Measurements from ENCODE around the gene CADM2. TPM values are rescaled to one million over a fixed set of nuclear protein-coding genes. Genes with fewer than 3 reads are reported as not detected.

The CADM2 gene
- total RNA-seq, 4 donors from 2014 or later, result 1.7 to 34.7 (median 7.9) TPM

DNA sequence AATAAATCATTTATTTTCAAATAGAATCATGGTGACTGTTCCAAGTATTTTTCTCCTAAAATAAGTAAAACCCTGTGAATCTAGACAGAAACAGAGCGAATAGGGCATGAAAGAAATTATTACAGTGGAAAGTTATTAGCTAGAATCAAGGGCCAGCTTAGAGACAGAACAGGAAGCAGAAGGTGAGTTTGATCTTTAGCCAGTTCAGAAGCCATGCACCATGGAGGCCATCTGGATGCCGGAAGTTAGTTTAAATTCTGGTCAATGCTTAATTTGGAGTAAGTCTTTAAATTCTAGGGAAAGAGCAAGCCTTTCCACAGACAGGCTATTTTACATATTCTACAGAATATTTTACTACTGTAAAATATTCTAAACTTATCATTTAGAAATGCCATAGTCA lies 574.8 kb downstream of the CADM2 start:
- TF ChIP-seq, protein P1, sequence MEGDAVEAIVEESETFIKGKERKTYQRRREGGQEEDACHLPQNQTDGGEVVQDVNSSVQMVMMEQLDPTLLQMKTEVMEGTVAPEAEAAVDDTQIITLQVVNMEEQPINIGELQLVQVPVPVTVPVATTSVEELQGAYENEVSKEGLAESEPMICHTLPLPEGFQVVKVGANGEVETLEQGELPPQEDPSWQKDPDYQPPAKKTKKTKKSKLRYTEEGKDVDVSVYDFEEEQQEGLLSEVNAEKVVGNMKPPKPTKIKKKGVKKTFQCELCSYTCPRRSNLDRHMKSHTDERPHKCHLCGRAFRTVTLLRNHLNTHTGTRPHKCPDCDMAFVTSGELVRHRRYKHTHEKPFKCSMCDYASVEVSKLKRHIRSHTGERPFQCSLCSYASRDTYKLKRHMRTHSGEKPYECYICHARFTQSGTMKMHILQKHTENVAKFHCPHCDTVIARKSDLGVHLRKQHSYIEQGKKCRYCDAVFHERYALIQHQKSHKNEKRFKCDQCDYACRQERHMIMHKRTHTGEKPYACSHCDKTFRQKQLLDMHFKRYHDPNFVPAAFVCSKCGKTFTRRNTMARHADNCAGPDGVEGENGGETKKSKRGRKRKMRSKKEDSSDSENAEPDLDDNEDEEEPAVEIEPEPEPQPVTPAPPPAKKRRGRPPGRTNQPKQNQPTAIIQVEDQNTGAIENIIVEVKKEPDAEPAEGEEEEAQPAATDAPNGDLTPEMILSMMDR (IDR thresholded peaks at IDR 0.05), result no peak
- DNase-seq (ENCODE audit: low spot score) (no peak), ATAC-seq (ENCODE audit: low FRiP score) (no peak)

DNA sequence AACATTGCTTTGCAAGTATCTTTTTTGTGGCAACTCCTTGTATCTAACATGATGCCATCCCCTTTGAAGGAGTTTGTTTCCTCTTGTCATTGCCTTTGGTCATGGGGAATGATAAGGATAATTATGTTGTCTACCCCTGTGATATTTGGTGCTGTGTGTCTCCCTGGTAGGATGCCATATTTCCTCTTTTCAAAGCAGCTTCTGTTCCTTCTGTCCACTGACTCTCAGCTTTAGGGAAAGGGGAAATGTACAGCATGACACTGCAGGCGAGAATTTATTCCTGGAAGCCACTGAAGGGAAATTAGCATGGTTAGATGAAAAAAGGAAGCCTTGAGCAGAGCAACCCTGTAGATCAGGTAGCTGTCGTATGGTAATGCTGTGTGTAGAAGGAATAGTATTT lies 576.7 kb downstream of the CADM2 start:
- DNase-seq (ENCODE audit: low spot score), result no peak
- ATAC-seq (ENCODE audit: low FRiP score), result no peak
- TF ChIP-seq, protein P1 (IDR thresholded peaks at IDR 0.05), result no peak

DNA sequence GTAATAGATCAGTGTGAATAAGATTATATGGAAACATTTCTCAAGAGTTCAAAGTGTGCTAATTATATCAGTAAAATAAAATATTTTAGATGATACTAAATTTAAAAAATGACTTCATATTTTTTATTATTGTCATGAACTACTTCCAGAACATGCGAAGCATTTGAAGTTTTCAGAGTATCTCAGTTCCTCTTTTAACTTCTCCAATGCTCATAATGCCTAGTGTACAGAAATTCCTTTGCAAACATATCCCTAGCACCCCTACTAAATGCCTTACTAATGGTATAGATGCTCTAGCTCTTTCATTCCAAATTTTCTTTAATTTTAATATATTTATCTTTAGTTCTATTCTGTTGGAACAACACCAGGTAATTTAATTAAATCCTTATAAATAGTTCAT lies 580.4 kb downstream of the CADM2 start:
- DNase-seq (ENCODE audit: low spot score), result no peak
- ATAC-seq (ENCODE audit: low FRiP score), result no peak
- TF ChIP-seq, protein P1 (IDR thresholded peaks at IDR 0.05), result no peak

DNA sequence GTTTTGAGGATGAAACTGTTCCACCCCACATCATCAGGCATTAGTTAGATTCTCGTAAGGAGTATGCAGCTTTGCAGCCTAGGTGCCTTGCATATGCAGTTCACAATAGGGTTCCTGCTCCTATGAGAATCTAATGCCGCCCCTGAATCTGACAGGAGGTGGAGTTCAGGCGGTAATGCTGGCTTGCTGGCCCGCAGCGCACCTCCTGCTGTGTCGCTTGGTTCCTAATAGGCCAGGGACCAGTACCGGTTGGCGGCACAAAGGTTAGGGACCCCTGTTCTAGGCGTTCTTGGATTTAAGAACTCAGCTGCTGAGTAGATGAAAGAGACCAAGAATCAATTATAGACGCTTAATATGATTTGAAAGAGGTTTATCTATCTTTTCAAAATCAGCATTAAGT lies 595.4 kb downstream of the CADM2 start:
- DNase-seq (ENCODE audit: low spot score), result no peak
- TF ChIP-seq, protein P1 (IDR thresholded peaks at IDR 0.05), result no peak
- no peak for ATAC-seq (ENCODE audit: low FRiP score)

DNA sequence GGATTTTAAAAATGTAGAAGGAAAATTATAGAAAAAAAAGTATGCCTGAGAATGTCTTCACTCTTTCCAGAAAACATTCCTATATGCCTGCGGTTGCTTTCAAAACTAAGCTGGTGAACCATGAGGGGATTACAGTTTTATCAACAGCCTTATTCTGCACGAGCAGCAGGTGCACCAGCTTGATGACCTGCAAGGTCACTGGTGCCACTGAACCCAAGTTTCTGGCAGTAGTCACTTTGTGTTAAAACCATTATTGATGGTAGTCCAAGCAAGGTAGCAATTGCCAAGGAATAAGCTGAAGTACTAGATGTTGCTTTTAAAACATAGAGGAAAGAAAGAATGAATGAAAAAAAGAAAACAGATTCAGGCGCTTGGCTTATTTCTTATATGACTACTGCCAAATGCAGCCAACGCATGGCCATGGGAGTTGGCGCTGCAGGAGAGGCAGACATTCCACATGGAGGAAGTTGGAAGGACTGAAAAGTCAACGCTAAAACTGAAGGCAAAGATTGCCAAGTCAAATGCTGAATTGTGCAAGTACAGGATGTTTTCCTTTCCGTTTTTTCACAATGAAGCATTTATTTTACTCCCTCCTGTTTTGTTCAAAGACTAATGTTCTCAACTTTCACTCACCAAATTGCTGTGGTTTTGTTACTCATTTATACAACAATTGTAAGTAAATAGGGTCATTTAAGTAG lies 601.4 kb downstream of the CADM2 start:
- no peak for DNase-seq (ENCODE audit: low spot score)
- no peak for ATAC-seq (ENCODE audit: low FRiP score)
- TF ChIP-seq, protein P1 (IDR thresholded peaks at IDR 0.05), result no peak

DNA sequence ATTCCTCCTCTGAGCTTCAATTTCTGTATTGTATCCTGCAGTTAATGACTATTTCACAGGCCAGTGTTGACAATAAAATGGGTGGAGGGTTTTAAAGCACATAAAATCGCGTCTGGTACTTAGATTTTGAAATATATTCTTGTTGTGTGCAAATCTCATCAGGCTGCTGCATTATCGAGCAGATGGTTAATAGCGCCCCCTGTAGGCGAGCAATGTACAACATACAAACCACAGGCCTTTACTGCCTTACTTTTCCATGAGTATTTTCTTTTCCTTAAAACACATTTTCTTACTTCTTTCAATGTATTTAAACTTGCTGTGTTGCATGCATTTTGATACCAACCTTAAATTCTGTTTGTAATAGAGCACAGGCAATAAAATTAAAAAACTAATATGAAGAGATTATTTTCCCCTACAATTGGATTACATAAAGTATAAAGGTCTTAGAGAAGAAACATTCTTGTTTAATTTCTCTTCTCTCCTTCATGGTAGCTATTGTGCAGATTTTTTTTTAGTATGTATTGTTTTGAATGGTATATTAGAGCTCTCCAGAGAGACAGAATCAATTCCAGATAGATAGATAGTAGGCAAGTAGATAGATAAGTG lies 608.4 kb downstream of the CADM2 start:
- DNase-seq (ENCODE audit: low spot score) (no peak), ATAC-seq (ENCODE audit: low FRiP score) (no peak)
- TF ChIP-seq, protein P1 (IDR thresholded peaks at IDR 0.05), result no peak

DNA sequence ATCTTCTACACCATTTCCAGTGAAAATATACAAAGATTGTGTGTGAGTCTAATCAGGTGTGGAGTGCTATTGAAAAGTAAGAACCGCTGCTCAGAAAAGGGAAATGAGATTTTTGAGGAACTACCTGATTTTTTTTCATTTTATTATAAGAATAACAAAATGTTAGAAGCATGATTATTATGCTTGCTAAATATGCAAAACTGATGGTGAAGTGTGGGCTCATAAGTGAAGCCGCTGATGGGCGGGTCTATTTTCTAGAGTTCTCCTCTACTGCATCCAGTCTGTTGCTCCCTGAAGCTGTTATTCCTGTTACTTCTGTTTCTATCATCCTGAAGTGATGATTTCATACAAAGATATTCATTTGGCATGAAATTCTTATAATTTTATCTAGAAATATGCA lies 612.0 kb downstream of the CADM2 start:
- DNase-seq (ENCODE audit: low spot score) (no peak), ATAC-seq (ENCODE audit: low FRiP score) (no peak)
- TF ChIP-seq, protein P1 (IDR thresholded peaks at IDR 0.05), result no peak

Data from omental fat pad (tissue), 4 donors.